H9 (cell line): ENCODE results near the gene CPSF4L. TPM values are rescaled to one million over a fixed set of nuclear protein-coding genes. Genes with fewer than 3 reads are reported as not detected.
A peak's percentile ranks its signal among the peaks of the same experiment; 100 is the strongest.

Source experiments
- DNase-seq: peaks from one replicate; pipeline ENCODE4 v3.0.0-alpha.2; 2017
- H2AFZ ChIP-seq: one replicate; pipeline ENCODE4 v1.6.1; 2013; ENCODE audit warnings: mild to moderate bottlenecking, low read length, control low read depth, moderate library complexity
- H2AK5ac ChIP-seq: 2 replicates; pipeline ENCODE4 v1.6.1; 2013; ENCODE audit warnings: low read length, control low read depth, mixed read lengths; ENCODE audit not compliant: insufficient read length
- H2BK120ac ChIP-seq: one replicate; pipeline ENCODE4 v1.6.1; 2013; ENCODE audit warnings: low read depth, mild to moderate bottlenecking, low read length, control low read depth, inconsistent platforms; ENCODE audit not compliant: poor library complexity, severe bottlenecking
- H2BK12ac ChIP-seq: 2 replicates; pipeline ENCODE4 v1.6.1; 2013; ENCODE audit warnings: low read length, control low read depth, mixed read lengths, low read depth; ENCODE audit not compliant: insufficient read length
- H2BK15ac ChIP-seq: 2 replicates; pipeline ENCODE4 v1.6.1; 2013; ENCODE audit warnings: low read depth, low read length, control low read depth
- H2BK20ac ChIP-seq: one replicate; pipeline ENCODE4 v1.6.1; 2013; ENCODE audit warnings: low read depth, mild to moderate bottlenecking, low read length, control low read depth, inconsistent platforms; ENCODE audit not compliant: poor library complexity, severe bottlenecking
- H2BK5ac ChIP-seq: 2 replicates; pipeline ENCODE4 v1.6.1; 2013; ENCODE audit warnings: low read length, control low read depth, mixed read lengths; ENCODE audit not compliant: insufficient read length
- H3K14ac ChIP-seq: 2 replicates; pipeline ENCODE4 v1.6.1; 2013; ENCODE audit warnings: low read length, control low read depth; ENCODE audit not compliant: insufficient read depth
- H3K18ac ChIP-seq: 2 replicates; pipeline ENCODE4 v1.6.1; 2013; ENCODE audit warnings: low read depth, mild to moderate bottlenecking, mixed read lengths, low read length, control low read depth; ENCODE audit not compliant: insufficient read length
- H3K23ac ChIP-seq: 2 replicates; pipeline ENCODE4 v1.6.1; 2013; ENCODE audit warnings: low read length, control low read depth, mixed read lengths, low read depth; ENCODE audit not compliant: insufficient read length
- H3K23me2 ChIP-seq: 2 replicates; pipeline ENCODE4 v1.6.1; 2013; ENCODE audit warnings: low read depth, mild to moderate bottlenecking, mixed read lengths, low read length, control low read depth; ENCODE audit not compliant: insufficient read length, poor library complexity, severe bottlenecking
- H3K27ac ChIP-seq: 2 replicates; pipeline ENCODE4 v1.5.1; 2013; ENCODE audit warnings: low read length, control low read depth, mixed read lengths, low read depth; ENCODE audit not compliant: insufficient read length
- H3K27me3 ChIP-seq: 2 replicates; pipeline ENCODE4 v1.6.1; 2013; ENCODE audit warnings: low read length, control low read depth, inconsistent platforms; ENCODE audit not compliant: insufficient read depth
- H3K4ac ChIP-seq: 2 replicates; pipeline ENCODE4 v1.6.1; 2013; ENCODE audit warnings: low read depth, mild to moderate bottlenecking, control low read depth, inconsistent platforms, low read length, moderate library complexity
- H3K4me1 ChIP-seq: 2 replicates; pipeline ENCODE4 v1.6.1; 2013; ENCODE audit warnings: low read length, control low read depth, inconsistent platforms; ENCODE audit not compliant: insufficient read depth
- H3K4me2 ChIP-seq: 2 replicates; pipeline ENCODE4 v1.6.1; 2013; ENCODE audit warnings: low read length, control low read depth, mixed read lengths; ENCODE audit not compliant: insufficient read length, insufficient read depth
- H3K56ac ChIP-seq: 2 replicates; pipeline ENCODE4 v1.6.1; 2013; ENCODE audit warnings: low read depth, mild to moderate bottlenecking, mixed read lengths, low read length, control low read depth; ENCODE audit not compliant: insufficient read length
- H3K79me1 ChIP-seq: 2 replicates; pipeline ENCODE4 v1.6.1; 2013; ENCODE audit warnings: low read depth, mild to moderate bottlenecking, moderate library complexity, low read length, control low read depth, inconsistent platforms; ENCODE audit not compliant: insufficient read depth, poor library complexity, severe bottlenecking
- H3K79me2 ChIP-seq: 2 replicates; pipeline ENCODE4 v1.6.1; 2013; ENCODE audit warnings: low read length, control low read depth, inconsistent platforms; ENCODE audit not compliant: insufficient read depth
- H3K9ac ChIP-seq: 2 replicates; pipeline ENCODE4 v1.6.1; 2013; ENCODE audit warnings: low read length, control low read depth, mixed read lengths; ENCODE audit not compliant: insufficient read length; ENCODE audit errors: extremely low read depth
- H3K9me3 ChIP-seq: one replicate; pipeline ENCODE4 v1.6.1; 2013; ENCODE audit warnings: low read depth, low read length, inconsistent platforms; ENCODE audit not compliant: control insufficient read depth
- H3T11ph ChIP-seq: one replicate; pipeline ENCODE4 v1.6.1; 2013; ENCODE audit warnings: mild to moderate bottlenecking, low read length, control low read depth, inconsistent platforms
- H4K20me1 ChIP-seq: one replicate; pipeline ENCODE4 v1.6.1; 2013; ENCODE audit not compliant: control insufficient read depth, insufficient read length, insufficient read depth
- H4K5ac ChIP-seq: 2 replicates; pipeline ENCODE4 v1.6.1; 2013; ENCODE audit warnings: low read depth, mild to moderate bottlenecking, mixed read lengths, low read length, control low read depth; ENCODE audit not compliant: insufficient read length
- H4K8ac ChIP-seq: replicated peaks from 2 replicates; pipeline ENCODE4 v1.6.1; 2013; ENCODE audit warnings: low read length, control low read depth, mixed read lengths, low read depth; ENCODE audit not compliant: insufficient read length
- H4K91ac ChIP-seq: 2 replicates; pipeline ENCODE4 v1.6.1; 2013; ENCODE audit warnings: low read depth, mild to moderate bottlenecking, moderate library complexity, mixed read lengths, low read length, control low read depth; ENCODE audit not compliant: insufficient read length
- H3K27ac Mint-ChIP-seq, 3 experiments: 2 replicates in 2 of 3; 3 replicates in 1 of 3; pipeline ENCODE4 v1.8.0; 2020 to 2021; ENCODE audit warnings: mixed read lengths in 3 of 3, mild to moderate bottlenecking in 1 of 3, moderate library complexity in 1 of 3
- H3K27me3 Mint-ChIP-seq: 2 replicates; pipeline ENCODE4 v1.8.0; 2021; ENCODE audit warnings: low read depth, mild to moderate bottlenecking, moderate library complexity, mixed read lengths
- H3K36me3 Mint-ChIP-seq, 3 experiments: 2 replicates in 2 of 3; 3 replicates in 1 of 3; pipeline ENCODE4 v1.8.0; 2020 to 2021; ENCODE audit warnings: low read depth in 3 of 3, mixed read lengths in 3 of 3; ENCODE audit not compliant: insufficient read depth in 1 of 3
- H3K4me1 Mint-ChIP-seq, 2 experiments: 2 replicates each; pipeline ENCODE4 v1.8.0; 2020; ENCODE audit warnings: mixed read lengths in 2 of 2
- H3K4me3 Mint-ChIP-seq, 2 experiments: 2 replicates in 1 of 2; 3 replicates in 1 of 2; pipeline ENCODE4 v1.8.0; 2020 to 2021; ENCODE audit warnings: mild to moderate bottlenecking in 2 of 2, mixed read lengths in 2 of 2, moderate library complexity in 1 of 2
- H3K9me3 Mint-ChIP-seq, 2 experiments: 2 replicates in 1 of 2; 3 replicates in 1 of 2; pipeline ENCODE4 v1.8.0; 2020; ENCODE audit warnings: mild to moderate bottlenecking in 2 of 2, mixed read lengths in 2 of 2, moderate library complexity in 1 of 2
- CTCF ChIP-seq: fragments of 200-600 bp; sonication (generic); conservative IDR thresholded peaks from 3 replicates; pipeline ENCODE4 v1.8.0; 2021; ENCODE audit warnings: antibody characterized with exemption, mild to moderate bottlenecking
- WGBS: extraction: QIAGEN DNeasy Blood & Tissue Kit; methylation state at CpG from one replicate; pipeline ENCODE4 v1.1.7; 2013; ENCODE audit warnings: missing lambda C conversion rate, low lambda C conversion rate, mixed read lengths; ENCODE audit not compliant: insufficient read length; ENCODE audit errors: extremely low coverage; 5-methylcytosine and 5-hydroxymethylcytosine counted together
- long read RNA-seq: library from polyadenylated mRNA; unstranded; transcript quantifications from one replicate; pipeline ENCODE4 v2.0.0, GENCODE V29; 2020
- total RNA-seq: library from RNA; stranded (reverse); gene quantifications from 2 replicates; pipeline ENCODE4 v1.2.1, GENCODE V29; 2021

The CPSF4L gene
- not detected in 2 replicates for total RNA-seq
- long read RNA-seq: 0 reads

- H3K9me3 ChIP-seq: no peaks in the 10 kb centered on the region
- H2BK120ac ChIP-seq: no peak within 1 kb of the TSS
- no peak within 1 kb of the TSS for H2AK5ac ChIP-seq
- no peak within 1 kb of the TSS for H2AFZ ChIP-seq
- DNase-seq: no peak
- H2BK12ac ChIP-seq: no peak within 1 kb of the TSS
- H3K4me2 ChIP-seq: peak within 1 kb of the TSS; percentile 4
- H2BK5ac ChIP-seq: no peak within 1 kb of the TSS
- TF ChIP-seq CTCF: no peak
- peaks cover 3% of the 10 kb centered on the region; the same call in 1 of the 2 replicates for H3K4me1 ChIP-seq
- no peaks in the 10 kb centered on the region for H3K79me2 ChIP-seq
- H2BK20ac ChIP-seq: no peak within 1 kb of the TSS
- H3K4me3 Mint-ChIP-seq: peak within 1 kb of the TSS in 1 of 2 experiments; percentile 60; a peak in 1 of 5 replicates
- H3K27ac ChIP-seq: no peak within 1 kb of the TSS
- WGBS: no CpG with 5 or more reads among the region's 9 CpGs
- H2BK15ac ChIP-seq: no peak within 1 kb of the TSS
- H3K4ac ChIP-seq: no peak within 1 kb of the TSS
- no peak within 1 kb of the TSS for H4K91ac ChIP-seq
- peak within 1 kb of the TSS; percentile 52 for H3K18ac ChIP-seq
- H4K20me1 ChIP-seq: no peaks in the 10 kb centered on the region
- H3K27me3 ChIP-seq: no peaks in the 10 kb centered on the region; the same call in 1 of the 2 replicates
- H3K36me3 Mint-ChIP-seq: no peaks in the 10 kb centered on the region
- no peak within 1 kb of the TSS; the same call in 1 of the 2 replicates for H3K14ac ChIP-seq
- H3K79me1 ChIP-seq: no peaks in the 10 kb centered on the region
- H3K27ac Mint-ChIP-seq: peak within 1 kb of the TSS in 2 of 3 experiments; percentile 62 to 68; a peak in 1 of 7 replicates
- H4K5ac ChIP-seq: no peak within 1 kb of the TSS
- no peaks in the 10 kb centered on the region for H3K23me2 ChIP-seq
- H3T11ph ChIP-seq: no peak within 1 kb of the TSS
- H3K9me3 Mint-ChIP-seq: no peaks in the 10 kb centered on the region
- H3K9ac ChIP-seq: no peak within 1 kb of the TSS
- H3K27me3 Mint-ChIP-seq: peaks cover 27% of the 10 kb centered on the region
- H3K23ac ChIP-seq: no peak within 1 kb of the TSS
- peaks cover 23 to 36% of the 10 kb centered on the region in 2 experiments for H3K4me1 Mint-ChIP-seq
- H3K56ac ChIP-seq: no peak within 1 kb of the TSS
- no peak within 1 kb of the TSS for H4K8ac ChIP-seq
These were observed at the start of gene CPSF4L for GRCh38 chr17:73261617-73261951. Gene CPSF4L (minus strand): TSS chr17:73261880. CDS start chr17:73261818, 62 bp downstream.
